HG03439 (cell line): ENCODE data around the gene SPINK13.
"Not testable (repeated sequence)": the region's sequence is repeated elsewhere in the genome, so short reads cannot be mapped to it uniquely, and the experiment has no call there.

ENCODE experiments used
- ATAC-seq: cut with Tn5 transposase; IDR thresholded peaks from one replicate; pipeline ENCODE4 v1.9.1; 2021; ENCODE audit warnings: mild to moderate bottlenecking, moderate library complexity; ENCODE audit not compliant: unreplicated experiment

Gene SPINK13, protein sequence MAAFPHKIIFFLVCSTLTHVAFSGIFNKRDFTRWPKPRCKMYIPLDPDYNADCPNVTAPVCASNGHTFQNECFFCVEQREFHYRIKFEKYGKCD

DNA sequence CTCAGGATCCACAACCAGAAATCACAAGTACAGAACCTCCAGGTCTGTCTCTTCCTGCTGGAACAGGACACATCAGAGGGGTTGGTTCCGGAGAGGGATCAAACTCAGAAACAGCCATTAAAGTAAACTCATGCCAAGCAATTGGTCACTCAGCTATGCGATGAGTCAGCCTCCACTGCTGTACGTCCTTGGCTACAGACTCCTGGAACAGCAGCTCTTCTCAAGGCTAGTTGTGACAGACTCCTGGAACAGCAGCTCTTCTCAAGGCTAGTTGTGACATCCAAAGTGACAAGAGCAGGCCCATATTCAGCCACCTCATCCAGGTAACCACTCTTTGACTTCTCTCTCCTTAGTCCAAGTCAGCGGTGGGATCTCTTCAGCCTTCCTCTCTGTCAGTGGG, at the start of gene SPINK13:
Gene SPINK13, plus strand, starts transcription at position 229 of the 400 bp plus-strand sequence. CDS start 1,279 bp downstream, outside the sequence.
- ATAC-seq: no peak

DNA sequence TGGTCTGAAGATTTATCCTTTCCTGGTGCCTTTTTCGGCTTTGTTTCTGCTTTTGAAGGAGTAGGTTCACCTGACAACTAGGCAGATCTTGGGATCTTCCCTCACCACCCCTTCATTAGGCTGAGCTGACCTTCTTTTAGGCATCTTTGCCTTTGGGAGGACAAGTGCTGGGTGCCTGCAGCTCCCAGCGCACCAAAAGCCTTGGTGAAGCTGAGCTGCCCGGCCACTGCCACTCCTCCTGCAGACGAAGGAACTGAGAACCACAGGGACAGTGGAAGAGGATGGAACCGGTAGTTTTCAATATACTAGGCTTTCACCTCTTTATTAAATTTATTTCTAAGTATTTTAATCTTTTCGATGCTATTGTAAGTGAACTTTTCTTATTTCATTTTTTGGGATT, 47.1 kb upstream of the SPINK13 start:
- no peak for ATAC-seq

- ATAC-seq: no peak
Observed at GRCh38 chr5:148224117-148224742, 44.4 kb upstream of the SPINK13 start.

GRCh38 chr5:148228392-148228984, 40.1 kb upstream of the SPINK13 start:
- ATAC-seq: no peak

GRCh38 chr5:148229840-148230239, 38.8 kb upstream of the SPINK13 start:
- ATAC-seq: no peak

DNA sequence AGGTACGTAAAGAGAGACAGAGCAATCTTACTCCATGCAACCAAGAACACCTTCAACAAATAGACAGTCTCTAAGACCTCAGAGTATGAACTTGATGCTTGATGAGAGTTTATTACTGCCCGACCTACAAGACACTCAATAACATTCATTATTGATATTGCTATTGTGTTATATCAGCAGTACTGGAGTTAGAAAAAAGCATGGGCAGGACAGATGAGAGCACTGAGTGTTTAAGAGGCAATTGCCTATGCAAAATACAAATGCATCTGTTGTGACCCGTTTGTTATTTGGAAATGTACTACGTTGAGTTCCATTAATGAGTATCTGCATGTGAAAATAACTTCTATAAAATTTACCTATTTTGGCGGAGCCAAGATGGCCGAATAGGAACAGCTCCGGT, 38.4 kb upstream of the SPINK13 start:
- no peak for ATAC-seq

- ATAC-seq: no peak
Observed at GRCh38 chr5:148237785-148238417, 30.7 kb upstream of the SPINK13 start.

DNA sequence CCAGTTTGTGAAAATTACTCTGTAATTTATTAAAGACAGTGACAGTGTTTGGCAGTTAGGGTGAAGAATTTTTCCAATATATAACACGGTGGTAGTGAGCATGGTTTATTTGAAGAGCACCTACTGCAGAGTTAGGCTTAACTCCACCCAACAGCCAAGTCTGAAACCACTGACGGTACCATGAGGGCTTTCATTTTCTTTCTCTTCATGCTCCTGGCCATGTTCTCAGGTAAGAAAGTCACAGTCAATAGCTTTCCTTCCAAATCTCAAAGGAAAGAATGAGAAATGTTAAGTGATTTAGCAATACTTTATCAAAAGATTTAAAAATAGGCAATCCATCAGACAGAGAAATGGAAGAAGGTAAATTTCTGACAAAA, 30.2 kb upstream of the SPINK13 start, which contains the start of gene MARCOL:
Gene MARCOL, plus strand, starts transcription at position 108 of the 377 bp plus-strand sequence. Its CDS starts 73 bp downstream, at position 181.
- ATAC-seq: no peak

- ATAC-seq: no peak
Observed at GRCh38 chr5:148248894-148249293, 19.7 kb upstream of the SPINK13 start.

- ATAC-seq: no peak
Observed at GRCh38 chr5:148255456-148255855, 13.1 kb upstream of the SPINK13 start.

- ATAC-seq: no peak
Observed at GRCh38 chr5:148259288-148259687, 9.3 kb upstream of the SPINK13 start.

GRCh38 chr5:148261221-148261620, 7.4 kb upstream of the SPINK13 start:
- ATAC-seq: no peak

- no peak for ATAC-seq
Observed at GRCh38 chr5:148267962-148268361, 632 bp upstream of the SPINK13 start.

- not testable (repeated sequence) for ATAC-seq
Observed at GRCh38 chr5:148275129-148275528, 6.5 kb downstream of the SPINK13 start.

DNA sequence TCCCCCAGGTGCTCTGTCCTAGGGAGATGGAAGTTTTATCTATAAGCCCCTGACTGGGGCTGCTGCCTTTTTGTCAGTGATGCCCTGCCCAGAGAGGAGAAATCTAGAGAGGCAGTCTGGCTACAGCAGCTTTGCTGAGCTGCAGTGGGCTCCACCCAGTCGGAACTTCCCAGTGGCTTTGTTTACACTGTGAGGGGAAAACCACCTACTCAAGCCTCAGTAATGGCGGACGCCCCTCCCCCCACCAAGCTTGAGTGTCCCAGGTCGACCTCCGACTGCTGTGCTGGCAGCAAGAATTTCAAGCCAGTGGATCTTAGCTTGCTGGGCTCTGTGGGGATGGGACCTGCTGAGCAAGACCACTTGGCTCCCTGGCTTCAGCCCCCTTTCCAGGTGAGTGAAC, 12.3 kb downstream of the SPINK13 start:
- ATAC-seq: not testable (repeated sequence)

DNA sequence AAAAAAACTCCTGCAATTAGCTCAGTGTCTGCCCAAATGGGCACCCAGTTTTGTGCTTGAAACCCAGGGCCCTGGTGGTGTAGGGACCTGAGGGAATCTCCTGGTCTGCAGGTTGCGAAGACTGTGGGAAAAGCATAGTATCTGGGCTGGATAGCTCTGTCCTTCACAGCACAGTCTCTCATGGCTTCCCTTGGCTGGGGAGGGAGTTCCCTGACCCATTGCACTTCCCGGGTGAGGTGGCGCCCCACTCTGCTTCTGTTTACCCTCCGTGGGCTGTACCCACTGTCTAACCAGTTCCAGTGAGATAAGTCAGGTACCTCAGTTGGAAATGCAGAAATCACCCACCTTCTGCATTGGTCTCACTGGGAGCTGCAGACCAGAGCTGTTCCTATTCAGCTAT, 12.7 kb downstream of the SPINK13 start:
- not testable (repeated sequence) for ATAC-seq

DNA sequence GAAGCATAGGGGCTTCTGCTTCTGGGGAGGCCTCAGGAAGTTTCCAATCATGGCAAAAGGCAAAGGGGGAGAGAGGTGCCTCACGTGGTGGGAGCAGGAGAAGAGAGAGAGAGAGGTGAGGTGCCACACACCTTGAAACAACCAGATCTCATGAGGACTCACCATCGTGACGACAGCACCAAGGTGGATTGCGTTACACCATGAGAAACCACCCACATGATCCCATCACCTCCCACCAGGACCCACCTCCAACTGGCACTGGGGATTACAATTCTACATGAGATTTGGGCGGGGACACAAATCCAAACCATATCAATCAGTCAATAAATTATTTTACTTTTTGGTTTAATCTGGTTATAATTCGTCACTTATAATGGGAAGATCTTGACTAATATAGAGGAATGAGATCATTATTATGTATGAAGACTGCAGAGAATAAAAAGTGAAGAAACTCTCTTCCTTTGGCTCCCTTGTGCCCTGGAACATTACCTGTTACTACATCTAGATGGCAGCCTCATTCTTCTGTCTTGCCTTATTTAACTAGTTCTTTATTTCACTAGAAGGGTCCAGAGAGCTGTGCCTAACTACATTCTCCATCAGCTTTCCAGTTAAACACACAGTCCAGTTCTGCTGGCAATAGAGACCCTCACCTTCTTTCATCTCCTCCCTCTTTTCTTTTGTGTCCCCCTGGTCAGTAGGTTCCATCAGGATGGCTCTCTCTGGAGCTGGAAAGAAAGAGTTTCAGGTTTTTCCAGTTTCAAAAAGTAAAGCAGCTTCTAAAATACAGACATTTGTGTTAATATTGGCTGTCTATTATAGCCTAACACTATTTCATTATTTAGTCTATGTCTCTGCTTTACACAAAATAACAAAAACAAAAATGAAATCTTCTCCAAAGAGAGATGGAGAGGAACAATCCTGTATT, 21.9 kb downstream of the SPINK13 start:
- ATAC-seq: no peak

- ATAC-seq: no peak
Observed at GRCh38 chr5:148297731-148298130, 29.1 kb downstream of the SPINK13 start.

DNA sequence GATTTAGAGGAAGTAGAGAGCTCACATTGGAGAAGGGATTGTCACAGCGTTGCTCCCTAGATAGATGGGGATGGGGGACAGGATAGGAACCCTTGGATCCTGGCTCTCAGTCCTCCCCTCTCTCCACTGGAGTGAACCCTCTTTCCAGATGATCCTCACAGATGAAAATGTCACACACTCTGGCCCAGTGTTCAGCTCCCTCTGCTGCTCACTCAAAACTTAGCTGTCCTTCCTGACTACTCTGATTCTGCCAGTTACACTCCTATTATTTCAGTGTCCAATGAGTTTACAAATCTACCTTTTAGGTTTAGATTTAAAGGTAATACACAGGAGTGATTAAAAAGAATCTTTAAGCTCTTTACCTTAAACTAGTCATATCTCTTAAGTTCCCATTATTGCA, 37.9 kb downstream of the SPINK13 start:
- ATAC-seq: no peak

DNA sequence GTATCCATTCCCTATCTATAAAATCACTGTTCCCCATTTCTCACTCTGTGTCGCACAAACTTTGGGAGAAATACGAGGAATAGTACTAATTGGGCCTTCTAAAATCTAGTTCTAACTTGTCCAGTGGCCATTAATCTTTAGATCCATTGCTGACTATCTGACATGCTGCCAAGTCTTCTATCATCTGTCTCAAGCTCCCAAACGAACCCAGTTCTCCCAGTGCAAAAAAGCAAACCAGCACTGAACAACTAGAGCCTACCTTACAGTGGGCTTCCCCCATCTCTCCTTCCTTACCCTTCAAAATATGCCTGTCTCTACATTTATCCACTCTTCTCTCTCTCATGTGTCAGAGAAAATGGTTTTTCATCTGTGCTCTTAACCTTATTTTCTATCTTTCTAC, 40.4 kb downstream of the SPINK13 start:
- ATAC-seq: no peak

DNA sequence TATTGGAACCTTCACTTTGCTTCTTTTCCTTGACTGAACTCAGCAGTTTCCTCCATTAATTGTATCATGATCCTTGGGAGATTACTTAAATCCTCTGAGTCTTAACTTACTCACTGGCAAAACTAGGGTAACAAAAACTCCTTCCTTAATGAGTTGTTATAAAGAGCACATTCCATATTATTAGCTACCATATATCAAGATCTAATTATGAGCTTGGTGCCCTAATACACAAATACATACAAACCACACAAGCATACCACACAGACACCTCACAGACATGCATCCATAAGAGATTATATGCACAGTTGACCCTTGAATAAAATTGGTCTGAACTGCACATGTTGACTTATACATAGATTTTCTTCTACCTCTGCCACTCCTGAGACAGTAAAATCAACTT, 41.2 kb downstream of the SPINK13 start:
- no peak for ATAC-seq
